ENCODE results near the gene ATF5. TPM values are rescaled to one million over a fixed set of nuclear protein-coding genes. Genes with fewer than 3 reads are reported as not detected.

The ATF5 gene
- total and polyA plus RNA-seq, 2 donors (not counting 1 experiment from before 2014, with no cell fraction given) = 9.0 to 37.6 TPM

- Histone ChIP-seq H3K27me3 (replicated peaks in 1 of 4; ENCODE audit: control extremely low read depth in 1 of 4, control insufficient read depth in 3 of 4, insufficient read depth in 4 of 4, low read length in 3 of 4) (no peaks in the 10 kb centered on the region), H4K20me1 (ENCODE audit: control insufficient read depth, insufficient read depth, low read length, poor library complexity, severe bottlenecking) (peaks cover 42% of the 10 kb centered on the region), H3K36me3 (replicated peaks in 1 of 2; ENCODE audit: control extremely low read depth in 1 of 2, control insufficient read depth in 1 of 2, extremely low read depth in 1 of 2, insufficient read depth in 2 of 2, low read length in 1 of 2) (peaks cover 0 to 48% of the 10 kb centered on the region in 2 experiments), H3K79me2 (ENCODE audit: control insufficient read depth, insufficient read depth, low read length) (peaks cover 43% of the 10 kb centered on the region), H2AFZ (ENCODE audit: insufficient read depth, low read depth, low read length, poor library complexity, severe bottlenecking) (no peak overlapping the region), H3K4me1 (ENCODE audit: control insufficient read depth in 2 of 2, insufficient read depth in 2 of 2, low read length in 2 of 2) (peaks cover 33 to 42% of the 10 kb centered on the region in 2 donors), H3K27ac (ENCODE audit: low read length in 2 of 2) (peak overlapping the region; percentile 60 to 82), H3K9ac (ENCODE audit: low read length) (no peak overlapping the region), H3K4me2 (replicated peaks; ENCODE audit: low read depth, low read length, poor library complexity, severe bottlenecking) (peak overlapping the region; percentile 61), H3K9me3 (ENCODE audit: control extremely low read depth in 1 of 3, control insufficient read depth in 2 of 3, insufficient read depth in 1 of 3, low read length in 2 of 3) (peaks cover 0 to 9% (median 0%) of the 10 kb centered on the region in 3 donors), H3K4me3 (ENCODE audit: control extremely low read depth in 1 of 5, extremely low read depth in 1 of 5, insufficient read depth in 1 of 5, low read depth in 2 of 5, low read length in 4 of 5) (no peak overlapping the region)
- Mint-ChIP-seq H3K9me3 (ENCODE audit: insufficient read depth) (peaks cover under 1% of the 10 kb centered on the region), H3K4me1 (peaks cover 66% of the 10 kb centered on the region), H3K27me3 (no peaks in the 10 kb centered on the region), H3K27ac (peak overlapping the region; percentile 93), H3K4me3 (peak overlapping the region; percentile 71)
- TF ChIP-seq EZH2 (IDR thresholded peaks at IDR 0.05; ENCODE audit: borderline replicate concordance, insufficient read depth, low read depth, low read length, poor library complexity, severe bottlenecking) = no peak
- TF ChIP-seq, protein P1, sequence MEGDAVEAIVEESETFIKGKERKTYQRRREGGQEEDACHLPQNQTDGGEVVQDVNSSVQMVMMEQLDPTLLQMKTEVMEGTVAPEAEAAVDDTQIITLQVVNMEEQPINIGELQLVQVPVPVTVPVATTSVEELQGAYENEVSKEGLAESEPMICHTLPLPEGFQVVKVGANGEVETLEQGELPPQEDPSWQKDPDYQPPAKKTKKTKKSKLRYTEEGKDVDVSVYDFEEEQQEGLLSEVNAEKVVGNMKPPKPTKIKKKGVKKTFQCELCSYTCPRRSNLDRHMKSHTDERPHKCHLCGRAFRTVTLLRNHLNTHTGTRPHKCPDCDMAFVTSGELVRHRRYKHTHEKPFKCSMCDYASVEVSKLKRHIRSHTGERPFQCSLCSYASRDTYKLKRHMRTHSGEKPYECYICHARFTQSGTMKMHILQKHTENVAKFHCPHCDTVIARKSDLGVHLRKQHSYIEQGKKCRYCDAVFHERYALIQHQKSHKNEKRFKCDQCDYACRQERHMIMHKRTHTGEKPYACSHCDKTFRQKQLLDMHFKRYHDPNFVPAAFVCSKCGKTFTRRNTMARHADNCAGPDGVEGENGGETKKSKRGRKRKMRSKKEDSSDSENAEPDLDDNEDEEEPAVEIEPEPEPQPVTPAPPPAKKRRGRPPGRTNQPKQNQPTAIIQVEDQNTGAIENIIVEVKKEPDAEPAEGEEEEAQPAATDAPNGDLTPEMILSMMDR (IDR thresholded peaks at IDR 0.05) = no peak
- WGBS (ENCODE audit: insufficient coverage) = 45% methylated on average over 8 of the region's 9 CpGs
- DNase-seq = peak; percentile 75
- ATAC-seq (ENCODE audit: low read depth) = peak; percentile 63
- intact Hi-C loops (cut with micrococcal nuclease) = loop anchor here (2.0 kb wide), 1 partner anchor 15 kb away; the partner anchor contains the start of gene IL4I1
- POLR2A ChIA-PET = interaction anchor here (0.6 to 3.1 kb wide), 9 partner anchors 11 to 654 kb away, joined by 3 to 20 read pairs (median 4); partner anchors contain the start of genes ATF5, IL4I1 and NUP62
- CTCF ChIA-PET = interaction anchor here (0.6 to 3.7 kb wide), 11 partner anchors 10 to 153 kb away, joined by 3 to 16 read pairs (median 4); partner anchors contain the start of gene IL4I1
Observed at GRCh38 chr19:49911381-49912145, 17.4 kb upstream of the ATF5 start.

Measured in B cell (primary cell).